ENCODE results near the gene PIP5KL1. TPM values are rescaled to one million over a fixed set of nuclear protein-coding genes. Genes with fewer than 3 reads are reported as not detected.

Gene PIP5KL1
- total RNA-seq, 1 donor from 2014 or later, result 5.8 TPM

- Mint-ChIP-seq H3K9me3 (no peaks in the 10 kb centered on the region), H3K36me3 (peaks cover under 1% of the 10 kb centered on the region), H3K4me3 (peak overlapping the region; percentile 84), H3K27ac (no peak overlapping the region), H3K4me1 (ENCODE audit: unreplicated experiment) (peaks cover 24% of the 10 kb centered on the region), H3K27me3 (no peaks in the 10 kb centered on the region)
- TF ChIP-seq, protein P1, sequence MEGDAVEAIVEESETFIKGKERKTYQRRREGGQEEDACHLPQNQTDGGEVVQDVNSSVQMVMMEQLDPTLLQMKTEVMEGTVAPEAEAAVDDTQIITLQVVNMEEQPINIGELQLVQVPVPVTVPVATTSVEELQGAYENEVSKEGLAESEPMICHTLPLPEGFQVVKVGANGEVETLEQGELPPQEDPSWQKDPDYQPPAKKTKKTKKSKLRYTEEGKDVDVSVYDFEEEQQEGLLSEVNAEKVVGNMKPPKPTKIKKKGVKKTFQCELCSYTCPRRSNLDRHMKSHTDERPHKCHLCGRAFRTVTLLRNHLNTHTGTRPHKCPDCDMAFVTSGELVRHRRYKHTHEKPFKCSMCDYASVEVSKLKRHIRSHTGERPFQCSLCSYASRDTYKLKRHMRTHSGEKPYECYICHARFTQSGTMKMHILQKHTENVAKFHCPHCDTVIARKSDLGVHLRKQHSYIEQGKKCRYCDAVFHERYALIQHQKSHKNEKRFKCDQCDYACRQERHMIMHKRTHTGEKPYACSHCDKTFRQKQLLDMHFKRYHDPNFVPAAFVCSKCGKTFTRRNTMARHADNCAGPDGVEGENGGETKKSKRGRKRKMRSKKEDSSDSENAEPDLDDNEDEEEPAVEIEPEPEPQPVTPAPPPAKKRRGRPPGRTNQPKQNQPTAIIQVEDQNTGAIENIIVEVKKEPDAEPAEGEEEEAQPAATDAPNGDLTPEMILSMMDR (conservative IDR thresholded peaks at IDR 0.05), result no peak
- DNase-seq (ENCODE audit: extremely low spot score, unreplicated experiment), result no peak
These were observed 14.5 kb downstream of the PIP5KL1 start for GRCh38 chr9:127915801-127916719.

DNA sequence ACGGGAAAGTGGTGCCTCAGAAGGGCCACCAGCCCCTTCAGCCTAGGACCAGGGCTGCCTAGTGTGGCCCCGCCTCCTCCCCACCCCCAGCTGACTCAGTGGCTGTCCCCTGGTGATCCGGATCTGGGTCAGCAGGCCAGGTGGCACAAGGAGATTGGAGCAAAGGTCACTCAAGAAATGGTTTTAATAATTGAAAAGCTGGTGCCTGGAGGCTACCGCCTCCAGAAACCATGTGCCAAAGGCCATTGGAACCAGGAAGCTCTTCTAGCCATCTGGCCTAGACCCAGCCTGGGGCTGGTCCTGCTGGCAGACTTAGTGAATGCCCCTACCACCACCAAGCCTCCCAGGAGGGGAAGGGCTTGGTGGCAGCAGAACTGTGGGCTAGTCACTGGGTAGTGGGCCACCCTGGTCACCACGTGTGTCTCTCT, 15.2 kb downstream of the PIP5KL1 start:
- H3K9me3 Mint-ChIP-seq, result no peaks in the 10 kb centered on the region
- peaks cover 5% of the 10 kb centered on the region for H3K36me3 Mint-ChIP-seq
- no peaks in the 10 kb centered on the region for H3K27me3 Mint-ChIP-seq
- TF ChIP-seq, protein P1 (conservative IDR thresholded peaks at IDR 0.05), result no peak
- H3K4me1 Mint-ChIP-seq (ENCODE audit: unreplicated experiment), result peaks cover 30% of the 10 kb centered on the region
- H3K4me3 Mint-ChIP-seq, result no peak overlapping the region
- DNase-seq (ENCODE audit: extremely low spot score, unreplicated experiment), result no peak
- no peak overlapping the region for H3K27ac Mint-ChIP-seq

GRCh38 chr9:127913682-127914081, 16.9 kb downstream of the PIP5KL1 start:
- no peaks in the 10 kb centered on the region for H3K9me3 Mint-ChIP-seq

GRCh38 chr9:127912882-127913281, 17.7 kb downstream of the PIP5KL1 start:
- Mint-ChIP-seq H3K4me3 (no peak overlapping the region), H3K4me1 (ENCODE audit: unreplicated experiment) (peaks cover 15% of the 10 kb centered on the region), H3K36me3 (peaks cover 5% of the 10 kb centered on the region), H3K27ac (peak overlapping the region; percentile 53), H3K9me3 (no peaks in the 10 kb centered on the region), H3K27me3 (no peaks in the 10 kb centered on the region)
- TF ChIP-seq, protein P1 (conservative IDR thresholded peaks at IDR 0.05), result no peak
- no peak for DNase-seq (ENCODE audit: extremely low spot score, unreplicated experiment)

More at GRCh38 chr9:127913682-127914081, 16.9 kb downstream of the PIP5KL1 start:
- TF ChIP-seq, protein P1 (conservative IDR thresholded peaks at IDR 0.05), result no peak
- no peak for DNase-seq (ENCODE audit: extremely low spot score, unreplicated experiment)
- Mint-ChIP-seq H3K36me3 (peaks cover 5% of the 10 kb centered on the region), H3K27ac (no peak overlapping the region), H3K4me3 (no peak overlapping the region), H3K27me3 (no peaks in the 10 kb centered on the region), H3K4me1 (ENCODE audit: unreplicated experiment) (peaks cover 20% of the 10 kb centered on the region)

- H3K4me1 Mint-ChIP-seq (ENCODE audit: unreplicated experiment), result peaks cover 15% of the 10 kb centered on the region
- H3K36me3 Mint-ChIP-seq, result peaks cover 5% of the 10 kb centered on the region
- H3K27me3 Mint-ChIP-seq, result no peaks in the 10 kb centered on the region
- no peak overlapping the region for H3K4me3 Mint-ChIP-seq
- no peaks in the 10 kb centered on the region for H3K9me3 Mint-ChIP-seq
- no peak for DNase-seq (ENCODE audit: extremely low spot score, unreplicated experiment)
- TF ChIP-seq, protein P1 (conservative IDR thresholded peaks at IDR 0.05), result no peak
- no peak overlapping the region for H3K27ac Mint-ChIP-seq
These were observed 18.3 kb downstream of the PIP5KL1 start for GRCh38 chr9:127912296-127912695.

All from type B pancreatic cell (in vitro differentiated cells).